AG10803 (cell line): ENCODE data around the gene DENND1A.

Experiments
- DNase-seq: peaks from one replicate; pipeline ENCODE4 v3.0.0; 2010; ENCODE audit warnings: low read depth
- H3K4me3 ChIP-seq: 2 replicates; pipeline ENCODE4 v1.5.1; 2011; ENCODE audit warnings: mild to moderate bottlenecking, low read length, control low read depth
- TF ChIP-seq, protein P1 (sequence below): conservative IDR thresholded peaks from 2 replicates; pipeline ENCODE4 v1.5.1; 2011; ENCODE audit warnings: mild to moderate bottlenecking, low read length, control low read depth, inconsistent platforms

DENND1A gene

DNA sequence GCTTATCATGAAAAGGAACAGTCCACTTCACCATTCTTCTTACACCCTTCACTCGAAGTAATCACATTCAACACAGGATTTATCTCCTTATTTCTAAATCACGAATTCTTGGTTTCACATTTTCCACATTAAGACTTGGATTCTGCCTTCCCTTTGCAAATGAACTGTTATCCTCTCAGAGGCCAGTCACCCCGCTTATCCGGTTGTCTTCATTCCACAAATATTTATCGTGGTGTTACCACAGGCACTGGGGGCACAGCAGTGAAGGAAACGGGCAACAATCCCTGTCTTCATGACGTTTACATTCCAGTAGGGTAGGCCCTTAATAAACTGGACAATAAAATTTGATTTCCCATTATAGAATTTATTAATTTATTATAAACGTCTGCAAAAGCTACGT, 284.2 kb downstream of the DENND1A start:
- TF ChIP-seq, protein P1, sequence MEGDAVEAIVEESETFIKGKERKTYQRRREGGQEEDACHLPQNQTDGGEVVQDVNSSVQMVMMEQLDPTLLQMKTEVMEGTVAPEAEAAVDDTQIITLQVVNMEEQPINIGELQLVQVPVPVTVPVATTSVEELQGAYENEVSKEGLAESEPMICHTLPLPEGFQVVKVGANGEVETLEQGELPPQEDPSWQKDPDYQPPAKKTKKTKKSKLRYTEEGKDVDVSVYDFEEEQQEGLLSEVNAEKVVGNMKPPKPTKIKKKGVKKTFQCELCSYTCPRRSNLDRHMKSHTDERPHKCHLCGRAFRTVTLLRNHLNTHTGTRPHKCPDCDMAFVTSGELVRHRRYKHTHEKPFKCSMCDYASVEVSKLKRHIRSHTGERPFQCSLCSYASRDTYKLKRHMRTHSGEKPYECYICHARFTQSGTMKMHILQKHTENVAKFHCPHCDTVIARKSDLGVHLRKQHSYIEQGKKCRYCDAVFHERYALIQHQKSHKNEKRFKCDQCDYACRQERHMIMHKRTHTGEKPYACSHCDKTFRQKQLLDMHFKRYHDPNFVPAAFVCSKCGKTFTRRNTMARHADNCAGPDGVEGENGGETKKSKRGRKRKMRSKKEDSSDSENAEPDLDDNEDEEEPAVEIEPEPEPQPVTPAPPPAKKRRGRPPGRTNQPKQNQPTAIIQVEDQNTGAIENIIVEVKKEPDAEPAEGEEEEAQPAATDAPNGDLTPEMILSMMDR = no peak
- H3K4me3 ChIP-seq = no peak overlapping the region
- DNase-seq = no peak

DNA sequence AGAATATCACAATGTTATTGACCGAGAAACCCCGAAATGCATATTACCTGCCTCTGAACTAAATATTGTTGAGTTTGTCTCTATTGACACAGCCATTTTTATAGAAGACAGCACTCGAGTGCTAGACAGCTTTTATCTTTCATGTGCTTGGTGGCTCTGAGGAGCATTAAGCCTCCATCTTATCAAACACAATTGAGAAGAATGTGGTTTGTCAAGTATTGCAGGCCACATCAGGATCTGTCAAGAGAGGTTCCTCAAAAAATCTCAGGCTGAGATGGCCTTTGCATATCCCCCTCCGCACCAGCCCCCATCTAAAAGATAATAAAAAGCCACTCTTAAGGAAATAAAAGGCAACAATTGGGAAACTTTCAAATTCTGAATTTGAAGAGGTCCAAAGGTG, 284.8 kb downstream of the DENND1A start:
- TF ChIP-seq, protein P1 = no peak
- H3K4me3 ChIP-seq = no peak overlapping the region
- DNase-seq = no peak

DNA sequence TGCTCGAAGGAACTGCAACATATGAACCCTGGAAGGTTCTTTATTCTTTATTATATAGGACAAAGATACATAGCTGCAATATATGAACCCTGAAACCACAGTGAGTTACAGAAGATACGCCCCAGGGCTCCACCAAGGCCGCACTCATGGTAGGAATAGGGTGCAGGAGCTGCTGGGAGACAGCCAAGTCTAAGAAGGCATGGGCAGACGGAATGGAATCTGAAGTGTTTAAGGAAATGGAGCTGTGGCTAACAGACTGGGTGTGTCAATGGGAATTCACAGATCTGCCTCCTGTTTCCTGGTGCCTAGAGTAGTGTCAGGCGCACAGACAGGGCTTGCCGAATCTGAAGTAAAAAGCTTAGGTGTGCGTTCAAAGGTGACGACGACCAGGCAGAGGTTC, 286.4 kb downstream of the DENND1A start:
- no peak overlapping the region for H3K4me3 ChIP-seq
- TF ChIP-seq, protein P1 = no peak
- DNase-seq = no peak

DNA sequence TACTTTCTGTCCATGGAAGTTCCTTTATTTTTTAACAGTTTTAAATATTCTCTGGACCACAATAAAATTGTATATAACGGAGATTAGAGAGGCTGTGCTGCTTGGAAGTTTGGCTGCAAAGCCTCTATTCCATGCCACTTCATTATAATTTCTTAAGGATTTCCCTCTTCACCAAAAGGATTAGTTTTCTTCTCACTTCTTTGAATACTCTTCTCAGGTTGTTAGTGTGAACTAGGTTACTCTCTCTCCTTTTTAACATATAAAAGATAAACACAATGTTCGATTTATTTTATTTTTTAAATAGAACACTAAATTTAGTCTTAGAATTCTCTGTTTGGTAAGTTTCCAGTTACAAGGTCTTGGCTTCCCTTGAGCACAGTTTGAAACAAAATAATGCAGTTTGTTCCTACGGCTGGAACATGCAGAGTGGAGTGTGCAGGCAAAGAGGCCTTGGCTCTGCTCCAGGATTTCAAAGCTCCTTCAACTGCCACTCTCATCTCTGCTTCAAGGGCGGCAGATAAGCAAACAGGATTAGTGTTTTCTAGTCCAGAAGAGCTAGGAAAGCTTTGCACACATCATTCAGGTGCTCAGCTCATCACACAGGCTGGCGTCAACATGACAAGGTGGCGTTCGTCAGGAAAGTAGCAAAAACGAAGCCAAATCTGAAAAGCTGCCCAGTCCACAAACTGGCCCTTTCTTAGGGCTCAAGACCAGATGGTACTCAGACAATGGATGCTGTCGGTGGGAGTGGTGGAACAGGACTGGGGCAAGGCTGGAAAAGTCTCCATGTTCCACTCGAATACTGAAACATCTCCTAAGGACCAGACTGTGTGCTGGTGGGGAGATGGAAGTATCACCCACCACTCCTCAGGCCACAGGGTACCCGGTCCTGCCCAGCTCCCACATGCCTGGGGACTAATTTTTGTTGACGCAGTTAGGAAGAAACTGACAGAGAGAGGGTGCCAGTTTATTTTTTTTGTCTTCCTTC, 287.3 kb downstream of the DENND1A start:
- DNase-seq = no peak
- TF ChIP-seq, protein P1 = no peak
- no peak overlapping the region for H3K4me3 ChIP-seq

DNA sequence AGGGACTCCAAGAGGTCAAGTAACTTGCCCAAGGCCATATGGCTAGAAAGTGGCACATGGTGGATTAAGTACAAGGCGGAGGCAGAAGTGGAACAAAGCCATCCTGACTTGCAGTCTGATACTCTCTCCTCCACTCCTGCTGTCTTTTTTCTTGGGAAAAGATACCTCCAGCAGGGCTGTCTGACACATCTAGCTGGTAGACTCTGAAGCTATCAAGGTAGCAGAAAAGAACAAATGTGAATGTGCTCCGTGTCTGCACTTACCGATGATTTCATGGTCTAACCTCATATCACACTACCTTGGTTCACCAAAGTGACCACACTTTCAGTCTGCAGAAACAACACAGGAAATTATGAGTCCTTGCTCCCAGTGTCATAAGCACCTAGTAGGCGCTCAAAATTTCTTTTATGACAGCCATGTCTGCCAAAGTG, 289.1 kb downstream of the DENND1A start:
- TF ChIP-seq, protein P1 = no peak
- no peak overlapping the region for H3K4me3 ChIP-seq
- no peak for DNase-seq

DNA sequence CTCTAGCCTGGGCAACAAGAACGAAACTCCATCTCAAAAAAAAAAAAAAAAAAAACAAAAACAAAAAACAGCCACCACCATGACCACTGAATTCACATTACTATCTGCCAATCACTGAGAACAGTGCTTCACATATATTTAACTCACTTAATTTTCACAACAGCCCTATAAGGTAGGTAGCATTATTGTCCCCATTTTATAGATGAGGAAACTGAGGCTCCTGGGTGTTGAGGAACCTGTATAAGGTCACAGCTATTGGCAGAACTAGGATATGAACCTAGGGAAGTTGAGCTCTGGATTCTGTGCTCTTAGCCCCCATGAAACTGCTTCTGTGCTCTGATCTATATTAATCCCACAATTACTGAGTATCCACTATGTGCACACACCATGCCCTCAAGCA, 290.2 kb downstream of the DENND1A start:
- TF ChIP-seq, protein P1 = no peak
- H3K4me3 ChIP-seq = no peak overlapping the region
- DNase-seq = no peak
